ENCODE measurements around the gene DNAJC16.

DNAJC16 gene

GRCh38 chr1:15573477-15573876 is 46.8 kb downstream of the DNAJC16 start (continued):
- no peak for TF ChIP-seq ZNF518A (tag by site-specific recombination; conservative IDR thresholded peaks at IDR 0.05; ENCODE audit: low read depth)

- Histone ChIP-seq H3K9me3 (ENCODE audit: control insufficient read depth, insufficient read depth, low read depth, low read length) (no peaks in the 10 kb centered on the region), H3K27ac (ENCODE audit: extremely low read depth, low read depth, low read length) (no peak overlapping the region), H3K4me1 (ENCODE audit: control insufficient read depth, insufficient read depth, low read length) (no peaks in the 10 kb centered on the region), H3K4me3 (ENCODE audit: low read depth, low read length) (no peak overlapping the region), H3K36me3 (ENCODE audit: control insufficient read depth in 2 of 2, insufficient read depth in 1 of 2, low read length in 2 of 2) (peaks cover 7 to 12% of the 10 kb centered on the region in 2 experiments; a peak in 2 of 3 replicates)
- POLR2A ChIA-PET, result no interaction called here
- TF ChIP-seq ZFP3 (tag by site-specific recombination; IDR thresholded peaks at IDR 0.05; ENCODE audit: low read depth), result no peak
- no peak for TF ChIP-seq ZNF521 (tag by site-specific recombination; IDR thresholded peaks at IDR 0.05)
- no peak for TF ChIP-seq ZNF654 (tag by site-specific recombination; IDR thresholded peaks at IDR 0.05; ENCODE audit: low read depth)
- no peak for TF ChIP-seq ZNF155 (tag by site-specific recombination; IDR thresholded peaks at IDR 0.05)
- CTCF ChIA-PET, result no interaction called here
Observed at GRCh38 chr1:15574741-15575140, 48.1 kb downstream of the DNAJC16 start.

- Histone ChIP-seq H3K9me3 (ENCODE audit: control insufficient read depth, insufficient read depth, low read depth, low read length) (no peaks in the 10 kb centered on the region), H3K27ac (ENCODE audit: extremely low read depth, low read depth, low read length) (no peak overlapping the region), H3K4me1 (ENCODE audit: control insufficient read depth, insufficient read depth, low read length) (no peaks in the 10 kb centered on the region), H3K4me3 (ENCODE audit: low read depth, low read length) (no peak overlapping the region), H3K36me3 (ENCODE audit: control insufficient read depth in 2 of 2, insufficient read depth in 1 of 2, low read length in 2 of 2) (peaks cover 3 to 8% of the 10 kb centered on the region in 2 experiments; a peak in 2 of 3 replicates)
- ChIA-PET POLR2A (no interaction called here), CTCF (no interaction called here)
- TF ChIP-seq ZNF214 (tag by site-specific recombination; IDR thresholded peaks at IDR 0.05; ENCODE audit: borderline replicate concordance), result peak; percentile 24; the same call in 1 of the 2 replicates
- TF ChIP-seq ZNF292 (tag by site-specific recombination; IDR thresholded peaks at IDR 0.05; ENCODE audit: borderline replicate concordance, low read depth), result 0 out of 2 replicates have a peak, but pooled peaks have one; percentile 53
- TF ChIP-seq ZNF707 (tag by site-specific recombination; IDR thresholded peaks at IDR 0.05), result no peak
- TF ChIP-seq ZFP37 (tag by site-specific recombination; IDR thresholded peaks at IDR 0.05), result 0 out of 2 replicates have a peak, but pooled peaks have one; percentile 63
- TF ChIP-seq PRDM4 (tag by site-specific recombination; IDR thresholded peaks at IDR 0.05), result peak; percentile 32; the same call in 1 of the 2 replicates
- peak; percentile 80; the same call in 1 of the 2 replicates for TF ChIP-seq ZNF223 (tag by site-specific recombination; IDR thresholded peaks at IDR 0.05)
- TF ChIP-seq ZNF555 (tag by site-specific recombination; conservative IDR thresholded peaks at IDR 0.05), result peak; percentile 89
- peak; percentile 77 for TF ChIP-seq ZBTB8A (tag by site-specific recombination; IDR thresholded peaks at IDR 0.05)
- TF ChIP-seq ZNF623 (tag by site-specific recombination; IDR thresholded peaks at IDR 0.05), result peak; percentile 84
- peak; percentile 58; the same call in 1 of the 2 replicates for TF ChIP-seq GLI2 (tag by site-specific recombination; IDR thresholded peaks at IDR 0.05; ENCODE audit: borderline replicate concordance, low read depth)
- peak; percentile 84 for TF ChIP-seq ZNF664 (tag by site-specific recombination; IDR thresholded peaks at IDR 0.05)
- TF ChIP-seq ZNF76 (tag by site-specific recombination; IDR thresholded peaks at IDR 0.05; ENCODE audit: borderline replicate concordance, low read depth), result no peak
- no peak for TF ChIP-seq ZNF391 (tag by site-specific recombination; IDR thresholded peaks at IDR 0.05; ENCODE audit: borderline replicate concordance, low read depth)
- peak; percentile 52; the same call in 1 of the 2 replicates for TF ChIP-seq GFI1B (tag by site-specific recombination; IDR thresholded peaks at IDR 0.05)
- TF ChIP-seq ZNF488 (tag by site-specific recombination; IDR thresholded peaks at IDR 0.05), result no peak
- TF ChIP-seq ZXDB (tag by site-specific recombination; IDR thresholded peaks at IDR 0.05), result peak; percentile 68
- TF ChIP-seq ZNF221 (tag by site-specific recombination; IDR thresholded peaks at IDR 0.05; ENCODE audit: borderline replicate concordance), result no peak
Observed at GRCh38 chr1:15575549-15576150, 49.0 kb downstream of the DNAJC16 start.
